Ectodermal cell (in vitro differentiated cells): Measurements from ENCODE around the gene GPR152.

Source experiments
- H3K27ac ChIP-seq: 2 replicates; pipeline ENCODE4 v1.7.0; 2013; ENCODE audit warnings: mild to moderate bottlenecking, low read depth, low read length; ENCODE audit not compliant: insufficient read depth, poor library complexity, severe bottlenecking
- H3K27me3 ChIP-seq: 2 replicates; pipeline ENCODE4 v1.7.0; 2013; ENCODE audit warnings: mild to moderate bottlenecking, low read length; ENCODE audit not compliant: insufficient read depth, control insufficient read depth, poor library complexity, severe bottlenecking
- H3K36me3 ChIP-seq: one replicate; pipeline ENCODE4 v1.7.0; 2013; ENCODE audit warnings: low read length; ENCODE audit not compliant: control insufficient read depth, insufficient read depth
- H3K4me1 ChIP-seq: one replicate; pipeline ENCODE4 v1.7.0; 2013; ENCODE audit warnings: low read length; ENCODE audit not compliant: control insufficient read depth, insufficient read depth
- H3K4me3 ChIP-seq: 2 replicates; pipeline ENCODE4 v1.7.0; 2013; ENCODE audit warnings: low read depth, low read length, control low read depth; ENCODE audit not compliant: insufficient read depth
- H3K9me3 ChIP-seq: 2 replicates; pipeline ENCODE4 v1.7.0; 2013; ENCODE audit warnings: mild to moderate bottlenecking, low read length, moderate library complexity; ENCODE audit not compliant: control insufficient read depth
- WGBS, 2 experiments: methylation state at CpG; one replicate each; pipeline ENCODE4 v1.1.7; 2013; ENCODE audit warnings: missing lambda C conversion rate in 2 of 2; 5-methylcytosine and 5-hydroxymethylcytosine counted together

Gene GPR152

GRCh38 chr11:67449116-67449844, 3.2 kb downstream of the GPR152 start:
- Histone ChIP-seq H3K4me1 (peaks cover 5% of the 10 kb centered on the region), H3K27ac (no peak overlapping the region), H3K36me3 (no peaks in the 10 kb centered on the region), H3K4me3 (no peak overlapping the region), H3K9me3 (no peaks in the 10 kb centered on the region), H3K27me3 (no peaks in the 10 kb centered on the region)
- 90 to 95% methylated on average over 9 of the region's 9 CpGs for WGBS, 2 experiments

- H3K4me1 ChIP-seq: peaks cover 5% of the 10 kb centered on the region
- 95% methylated on average over 7 of the region's 7 CpGs for WGBS, 2 experiments
- no peaks in the 10 kb centered on the region for H3K27me3 ChIP-seq
- H3K27ac ChIP-seq: no peak overlapping the region
- no peak overlapping the region for H3K4me3 ChIP-seq
- H3K9me3 ChIP-seq: no peaks in the 10 kb centered on the region
- H3K36me3 ChIP-seq: no peaks in the 10 kb centered on the region
These were observed 4.3 kb downstream of the GPR152 start for GRCh38 chr11:67448220-67448609.

- no peak overlapping the region for H3K27ac ChIP-seq
- no peaks in the 10 kb centered on the region for H3K36me3 ChIP-seq
- no peaks in the 10 kb centered on the region for H3K27me3 ChIP-seq
- WGBS, 2 experiments: 86 to 90% methylated on average over 5 of the region's 5 CpGs
- H3K4me3 ChIP-seq: no peak overlapping the region
- peaks cover 4% of the 10 kb centered on the region for H3K4me1 ChIP-seq
- H3K9me3 ChIP-seq: no peaks in the 10 kb centered on the region
These were observed 7.0 kb downstream of the GPR152 start for GRCh38 chr11:67445515-67445914.

DNA sequence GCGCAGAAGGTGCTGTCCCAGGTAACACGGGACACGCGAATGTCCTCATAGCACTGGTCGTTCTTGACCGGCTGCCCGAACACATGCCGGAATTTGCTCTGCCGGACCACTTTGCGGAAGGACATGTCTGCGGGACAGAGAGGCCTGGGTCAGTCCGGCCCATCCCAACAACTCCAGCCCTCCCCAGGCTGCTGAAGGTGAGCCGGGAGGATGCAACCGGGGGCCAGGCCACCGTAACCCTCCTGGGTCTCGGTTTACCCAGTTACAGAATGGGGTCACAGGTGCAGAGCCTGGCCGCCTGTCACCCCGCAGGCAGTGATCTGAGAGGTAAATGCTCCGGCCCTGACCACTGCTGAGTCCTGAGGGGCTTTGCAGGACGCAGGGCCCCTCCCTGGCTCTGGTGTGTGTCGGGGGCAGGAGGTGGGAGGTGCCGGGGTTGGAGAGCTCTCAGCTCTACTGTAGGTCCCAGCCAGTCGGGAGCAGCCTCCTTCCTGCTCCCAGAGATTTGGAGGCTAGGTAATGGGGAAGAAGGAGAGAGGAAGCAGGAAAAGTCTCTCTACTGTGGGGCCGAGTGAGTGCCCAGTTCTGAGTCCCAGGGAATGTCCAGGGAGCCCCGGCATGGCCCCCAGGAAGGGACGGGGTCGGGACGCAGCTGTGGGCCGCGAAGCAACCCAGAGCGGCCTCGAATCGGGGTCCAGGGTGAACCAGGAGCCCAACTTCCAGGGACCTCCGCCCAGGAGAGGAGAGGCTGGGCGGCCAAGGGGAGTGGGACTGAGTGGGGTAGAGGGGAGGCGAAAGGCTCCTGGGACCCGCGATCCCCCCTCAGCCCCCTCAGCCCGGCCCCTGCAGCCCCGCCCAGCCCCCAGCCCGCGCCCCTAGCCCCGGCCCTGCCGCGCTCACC, 9.8 kb downstream of the GPR152 start:
- Histone ChIP-seq H3K4me1 (peaks cover 4% of the 10 kb centered on the region), H3K9me3 (no peaks in the 10 kb centered on the region), H3K4me3 (peak overlapping the region; percentile 84), H3K36me3 (no peaks in the 10 kb centered on the region), H3K27me3 (no peaks in the 10 kb centered on the region), H3K27ac (no peak overlapping the region)
- 38 to 40% methylated on average over 45 of the region's 45 CpGs for WGBS, 2 experiments

GRCh38 chr11:67441731-67442351, 10.7 kb downstream of the GPR152 start:
- Histone ChIP-seq H3K27me3 (no peaks in the 10 kb centered on the region), H3K9me3 (no peaks in the 10 kb centered on the region), H3K27ac (no peak overlapping the region), H3K36me3 (no peaks in the 10 kb centered on the region), H3K4me1 (peaks cover 4% of the 10 kb centered on the region), H3K4me3 (no peak overlapping the region)
- WGBS, 2 experiments: 94 to 95% methylated on average over 28 of the region's 28 CpGs

- no peaks in the 10 kb centered on the region for H3K27me3 ChIP-seq
- 95% methylated on average over 21 of the region's 21 CpGs for WGBS, 2 experiments
- no peaks in the 10 kb centered on the region for H3K9me3 ChIP-seq
- H3K27ac ChIP-seq: no peak overlapping the region
- H3K36me3 ChIP-seq: no peaks in the 10 kb centered on the region
- H3K4me1 ChIP-seq: peaks cover 4% of the 10 kb centered on the region
- H3K4me3 ChIP-seq: no peak overlapping the region
These were observed 11.4 kb downstream of the GPR152 start for GRCh38 chr11:67441098-67441563.

DNA sequence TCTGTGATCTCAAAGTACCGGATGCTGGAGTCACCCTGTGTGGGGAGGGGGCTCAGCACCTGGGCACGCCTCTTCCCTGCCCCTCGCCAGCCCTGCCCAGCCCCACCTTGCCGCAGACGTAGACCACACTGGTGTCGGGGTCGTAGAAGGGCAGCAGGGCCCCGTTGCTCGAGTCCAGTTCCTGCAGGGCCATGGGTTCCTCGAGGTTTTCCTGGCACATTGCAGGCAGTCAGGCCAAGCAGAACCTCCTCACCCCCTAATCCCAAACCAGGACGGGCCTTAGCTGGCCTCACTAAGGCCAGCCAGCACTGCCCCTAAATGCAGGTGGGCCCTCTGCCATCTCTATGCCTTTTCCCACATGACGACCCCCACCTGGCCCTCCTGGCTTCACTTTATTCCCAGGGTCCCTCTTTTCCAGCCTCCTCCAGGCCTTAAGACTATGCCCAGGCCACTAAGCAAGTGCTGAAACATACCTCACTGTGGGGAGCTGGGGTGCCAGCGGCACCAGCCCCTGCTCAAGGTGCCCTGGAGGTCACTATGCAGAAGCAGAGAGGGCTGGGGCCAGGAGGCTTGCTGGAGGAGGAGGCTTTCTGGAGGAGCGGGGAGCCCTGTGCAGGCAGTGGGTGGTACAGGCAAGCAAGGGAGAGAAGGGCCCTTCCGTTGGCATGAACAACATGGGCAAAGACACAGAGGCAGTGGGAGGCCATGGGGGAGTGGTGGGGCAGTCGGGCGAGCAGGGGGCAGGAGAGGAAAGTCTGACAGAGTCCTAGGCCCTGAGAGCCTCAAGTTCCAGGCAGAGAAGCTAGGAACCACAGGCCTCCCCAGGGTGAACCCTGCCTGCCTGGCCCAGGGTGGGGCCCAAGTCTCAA, 12.1 kb downstream of the GPR152 start:
- H3K27ac ChIP-seq: no peak overlapping the region
- H3K36me3 ChIP-seq: no peaks in the 10 kb centered on the region
- no peaks in the 10 kb centered on the region for H3K27me3 ChIP-seq
- no peak overlapping the region for H3K4me3 ChIP-seq
- WGBS, 2 experiments: 93 to 95% methylated on average over 17 of the region's 17 CpGs
- H3K4me1 ChIP-seq: peaks cover 4% of the 10 kb centered on the region
- no peaks in the 10 kb centered on the region for H3K9me3 ChIP-seq

DNA sequence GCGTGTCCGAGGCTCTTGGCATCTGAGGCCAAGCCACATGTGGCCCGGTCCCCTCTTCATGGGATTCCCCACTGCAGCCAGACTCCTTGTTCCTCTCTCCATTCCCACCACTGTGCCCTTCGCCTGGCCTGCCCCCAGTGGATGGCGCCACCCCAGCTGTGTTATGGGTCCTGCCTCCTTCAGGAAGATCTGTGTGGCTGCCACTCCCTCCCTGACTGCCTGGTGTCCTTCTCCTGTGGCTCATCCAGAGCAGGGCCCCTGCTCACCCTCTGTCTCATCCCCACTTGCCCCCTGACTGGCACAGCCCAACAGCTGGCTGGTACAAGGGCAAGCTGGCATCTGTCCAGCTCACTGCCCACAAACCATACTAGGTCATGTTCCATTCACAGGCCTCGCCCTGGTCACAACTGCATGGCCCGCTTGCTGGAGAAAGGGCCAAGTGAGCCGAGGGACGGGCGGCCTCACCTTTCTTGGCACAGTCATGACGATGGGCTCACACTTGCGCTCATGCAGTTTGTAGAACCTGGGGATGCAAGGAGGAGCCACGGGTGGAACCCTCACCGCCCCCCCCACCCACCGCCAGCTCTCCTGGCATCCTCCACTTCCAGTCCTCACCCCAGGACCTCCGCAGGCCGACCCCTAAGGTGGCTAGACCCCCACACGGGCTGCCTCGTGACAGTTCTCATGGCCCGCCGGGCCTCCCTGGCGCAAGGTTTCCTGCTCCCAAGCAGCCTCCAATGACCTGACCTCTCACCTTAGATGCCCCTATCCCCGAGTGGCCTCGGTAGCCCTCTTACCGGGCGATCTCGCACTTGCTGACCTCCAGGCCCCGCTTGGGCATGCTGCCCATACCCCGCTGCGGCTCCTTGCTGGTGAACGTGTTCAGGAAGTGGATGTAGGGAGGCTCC, 13.0 kb downstream of the GPR152 start:
- Histone ChIP-seq H3K4me1 (peaks cover 4% of the 10 kb centered on the region), H3K9me3 (no peaks in the 10 kb centered on the region), H3K27me3 (no peaks in the 10 kb centered on the region), H3K4me3 (no peak overlapping the region), H3K27ac (no peak overlapping the region), H3K36me3 (no peaks in the 10 kb centered on the region)
- 92 to 93% methylated on average over 31 of the region's 31 CpGs for WGBS, 2 experiments
